NCI-H345 treated with DMSO at 0.1 percent for 48 hours (cell line): ENCODE results near the gene COMMD9.

Experiments used
- DNase-seq: peaks from one replicate; lab custom pipeline; 2025; ENCODE audit not compliant: unreplicated experiment; lab: John Stamatoyannopoulos, UW

The COMMD9 gene

DNA sequence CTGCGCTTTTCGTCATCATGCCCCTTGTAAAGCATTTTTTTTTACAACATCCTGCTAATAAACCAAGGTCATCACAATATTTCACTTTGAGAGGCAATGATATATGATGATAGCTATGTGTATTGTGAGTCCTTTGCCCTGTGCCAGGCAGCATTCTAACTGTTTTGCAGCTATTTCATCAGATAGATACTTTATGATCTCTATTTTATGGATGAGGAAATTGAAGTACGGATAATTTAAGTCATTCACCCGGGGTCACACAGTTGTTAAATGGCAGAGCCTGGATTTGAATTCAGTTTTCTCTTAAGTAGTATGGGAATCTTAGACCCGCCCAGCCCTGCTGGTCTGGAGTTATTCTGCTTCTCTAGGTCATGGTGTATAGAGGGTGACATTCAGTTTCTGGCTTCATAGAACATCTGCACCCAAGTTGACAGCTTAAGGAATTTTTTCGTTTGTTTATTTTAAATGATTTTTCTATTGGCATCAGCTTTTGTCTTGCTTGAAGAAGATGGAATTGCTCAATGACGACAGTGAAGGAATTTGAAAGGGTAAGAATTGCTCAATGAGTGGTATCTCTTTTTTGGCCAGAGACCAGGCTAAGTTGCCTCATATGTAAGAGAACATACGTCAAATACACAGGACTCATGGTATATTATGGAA lies 7.8 kb upstream of the COMMD9 start:
- no peak for DNase-seq

DNA sequence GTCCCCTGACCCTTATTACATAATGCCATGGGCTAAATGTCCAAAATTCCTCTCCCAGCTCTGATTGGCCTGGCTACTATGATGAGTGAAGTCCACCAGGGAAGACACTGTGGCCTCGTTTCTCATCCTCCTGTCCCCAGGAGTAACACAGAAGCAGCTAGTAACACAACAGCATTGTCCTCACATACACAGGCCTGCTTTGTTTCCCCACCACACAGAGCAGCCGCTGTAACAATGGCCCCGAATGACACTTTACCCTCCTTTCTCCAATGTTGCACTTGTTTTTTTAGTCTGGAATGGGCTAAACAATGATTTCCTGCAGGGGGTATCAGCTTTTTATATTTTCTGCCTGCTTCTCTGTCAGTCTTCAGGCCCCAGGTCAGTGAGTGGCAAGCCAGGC lies 6.7 kb upstream of the COMMD9 start, which contains the start of gene PRR5L:
TSS of gene PRR5L (plus strand) at position 363 of the 400 bp plus-strand sequence. CDS start 104,834 bp downstream, outside the sequence.
- DNase-seq: no peak

DNA sequence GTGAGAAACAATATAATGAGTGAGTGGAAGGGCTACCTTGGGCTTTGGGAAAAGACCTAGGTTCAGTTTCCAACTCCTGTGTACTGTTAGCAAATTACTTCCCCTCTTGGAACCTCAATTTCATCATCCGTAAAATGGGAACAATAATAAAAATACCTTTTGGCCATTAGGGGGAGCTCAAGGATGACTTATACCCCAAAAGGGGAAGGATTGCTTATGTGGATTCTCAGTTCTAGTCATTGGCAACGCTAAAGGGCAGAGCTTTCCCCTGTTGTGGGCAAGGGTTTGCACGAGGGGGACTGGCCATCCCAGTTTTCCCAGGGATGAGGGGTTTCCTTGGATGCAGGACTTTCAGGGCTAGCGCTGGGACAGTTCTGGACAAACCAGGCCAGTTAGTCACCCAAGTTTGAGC lies 3.1 kb upstream of the COMMD9 start:
- peak; percentile 12 for DNase-seq

DNA sequence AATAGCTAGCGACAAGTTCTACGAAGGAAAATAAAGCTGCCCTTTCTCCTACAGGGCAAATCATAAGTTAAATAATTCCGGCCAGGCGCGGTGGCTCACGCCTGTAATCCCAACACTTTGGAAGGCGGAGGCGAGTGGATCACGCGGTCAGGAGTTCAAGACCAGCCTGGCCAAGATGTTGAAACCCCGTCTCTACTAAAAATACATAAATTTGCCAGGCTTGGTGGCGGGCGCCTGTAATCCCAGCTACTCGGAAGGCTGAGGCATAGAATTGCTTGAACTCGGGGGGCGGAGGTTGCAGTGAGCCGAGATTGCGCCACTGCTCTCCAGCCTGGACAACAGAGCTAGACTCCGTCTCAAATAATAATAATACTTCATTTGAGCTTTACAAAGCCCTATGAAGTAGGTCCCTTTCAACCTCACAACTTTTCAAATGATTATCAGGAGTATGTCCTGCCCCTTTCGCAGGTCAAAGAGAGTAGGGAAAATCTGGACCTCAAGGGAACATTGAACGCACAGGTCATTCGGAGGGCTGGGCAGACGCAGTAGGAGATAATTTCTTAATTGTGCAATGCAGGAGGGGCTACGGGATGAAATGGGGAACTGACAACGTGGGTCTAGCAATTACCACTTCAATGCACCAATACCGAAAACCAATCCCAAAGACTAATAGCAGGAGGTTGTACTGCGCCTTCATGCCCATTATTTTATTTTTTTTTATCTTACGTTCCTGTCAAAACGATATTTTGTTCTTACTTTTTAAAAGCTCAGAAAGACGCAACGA lies 590 bp downstream of the COMMD9 start:
- no peak for DNase-seq

DNA sequence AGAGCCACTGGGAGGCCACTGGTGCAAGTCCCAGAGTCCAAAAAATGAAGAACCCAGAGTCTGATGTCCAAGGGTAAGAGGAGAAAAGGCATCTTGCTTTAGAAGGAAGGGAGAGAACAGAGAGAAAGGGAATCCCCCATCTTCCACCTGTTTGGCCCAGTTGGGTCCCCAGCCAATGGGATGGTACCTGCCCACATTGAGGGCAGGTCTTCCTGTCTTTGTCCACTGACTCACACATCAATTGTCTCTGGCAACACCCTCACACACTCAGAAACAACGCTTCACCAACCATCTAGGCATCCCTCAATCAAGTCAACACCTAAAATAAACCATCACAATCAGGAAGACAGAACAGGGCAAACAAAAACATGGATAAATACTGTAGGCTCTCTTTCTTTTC lies 6.3 kb downstream of the COMMD9 start:
- no peak for DNase-seq

DNA sequence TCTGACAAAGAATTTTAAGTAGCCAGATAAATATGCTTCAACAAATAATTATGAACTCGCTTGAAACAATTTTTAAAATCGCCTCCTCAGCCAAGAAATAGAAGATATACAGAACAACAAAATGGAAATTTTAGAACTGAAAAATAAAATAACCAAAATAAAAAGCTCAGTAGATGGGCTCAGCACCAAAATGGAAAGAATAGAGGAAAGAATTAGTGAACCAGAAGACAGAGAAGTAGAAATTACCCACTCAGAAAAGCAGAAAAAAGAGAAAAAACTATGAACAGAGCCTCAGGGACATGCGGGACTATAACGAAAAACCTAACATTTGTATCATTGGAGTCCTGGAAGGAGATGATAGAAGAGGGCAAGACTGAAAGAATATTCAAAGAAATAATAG lies 7.4 kb downstream of the COMMD9 start:
- DNase-seq: no peak

DNA sequence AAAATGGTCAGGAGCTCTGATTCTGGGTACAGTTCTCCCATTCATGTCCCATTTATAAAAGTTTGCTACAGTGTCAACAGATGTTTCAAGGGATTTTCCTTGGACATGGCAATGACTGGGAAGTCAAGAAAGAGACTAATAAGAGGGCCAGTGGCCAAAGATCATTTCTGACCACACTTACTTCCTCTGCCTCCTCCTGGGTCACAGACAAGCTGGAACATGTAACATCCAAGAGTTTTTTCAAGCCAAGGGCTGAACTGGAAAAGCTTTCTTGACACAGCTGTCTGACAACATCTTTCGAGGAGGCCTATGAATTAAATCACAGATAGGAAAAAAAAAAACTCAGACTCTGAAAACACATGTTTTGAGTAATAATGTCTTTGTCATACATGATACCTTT lies 8.7 kb downstream of the COMMD9 start:
- DNase-seq: no peak

DNA sequence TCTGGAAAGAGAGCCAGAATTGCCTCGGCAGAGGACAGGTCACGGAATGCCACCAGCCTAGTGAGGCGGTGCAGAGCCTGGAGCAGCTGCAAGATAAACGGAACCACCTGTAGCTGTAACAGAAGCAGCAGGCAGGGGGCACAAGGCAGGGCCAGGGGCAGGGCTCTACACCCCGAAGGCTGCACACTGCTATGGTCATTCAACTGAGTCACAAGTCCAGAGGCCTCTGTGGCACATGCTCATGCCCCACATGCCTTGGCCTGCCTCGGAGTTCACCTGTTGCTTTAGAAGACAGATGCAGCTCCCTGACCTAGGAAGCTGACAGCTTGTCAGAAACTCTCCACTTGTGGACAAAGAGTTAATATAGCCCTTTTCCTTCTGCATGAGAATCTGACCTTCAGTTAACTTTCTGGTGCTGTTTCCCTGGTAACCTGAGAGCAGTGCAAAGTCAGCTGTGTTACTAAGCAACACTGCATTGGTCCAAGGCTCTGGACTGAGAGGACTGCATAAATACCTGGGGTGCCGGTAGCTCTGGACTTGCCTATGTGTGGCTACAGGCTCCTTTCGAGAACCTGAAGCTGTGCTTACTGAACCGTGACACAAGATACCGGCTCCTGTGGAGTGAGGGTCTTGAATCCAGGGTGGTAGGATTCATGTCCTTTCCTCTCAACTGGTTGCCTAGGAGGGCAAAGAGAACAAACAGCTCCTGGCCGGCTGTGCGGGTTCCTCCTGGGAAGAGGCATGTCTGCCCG lies 10.5 kb downstream of the COMMD9 start:
- DNase-seq: no peak

DNA sequence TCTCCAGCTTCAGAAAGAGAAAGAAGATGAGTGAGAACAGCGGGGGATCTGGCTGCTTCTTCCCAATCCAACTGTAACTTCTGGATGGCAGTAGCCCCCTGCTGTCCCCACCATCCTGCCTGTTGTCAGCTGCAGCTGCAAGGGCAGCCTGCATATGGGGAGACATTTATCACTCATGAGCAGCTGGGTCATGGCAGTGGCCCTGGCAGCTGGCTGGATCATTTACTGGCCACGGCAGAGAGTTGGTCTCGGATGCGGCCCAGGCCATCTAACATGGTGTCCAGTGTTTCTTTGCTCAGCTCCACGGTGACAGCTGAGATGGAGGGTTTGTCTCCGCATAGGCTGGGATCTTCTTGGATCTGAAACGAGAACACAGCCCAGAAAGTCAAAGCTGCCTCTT lies 14.8 kb downstream of the COMMD9 start:
- DNase-seq: no peak

DNA sequence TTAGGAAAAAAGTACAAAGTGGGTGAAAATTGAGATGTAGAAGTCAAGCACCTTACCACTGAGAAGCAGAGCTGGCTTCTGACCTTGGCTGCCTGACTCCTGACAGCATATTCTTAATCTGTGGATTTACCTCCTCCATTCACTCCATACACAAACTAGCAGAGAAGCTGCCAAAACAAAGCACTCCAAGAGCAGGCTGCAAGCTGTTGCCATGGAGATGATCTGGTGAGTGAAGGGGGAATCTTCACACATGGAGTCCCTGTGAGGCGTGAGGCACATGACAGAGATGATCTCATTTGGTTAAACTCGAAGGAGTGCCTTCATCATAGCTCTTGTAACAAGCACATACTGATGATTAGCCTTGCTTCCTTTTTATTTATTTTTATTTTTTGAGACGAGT lies 16.1 kb downstream of the COMMD9 start:
- DNase-seq: peak; percentile 67

DNA sequence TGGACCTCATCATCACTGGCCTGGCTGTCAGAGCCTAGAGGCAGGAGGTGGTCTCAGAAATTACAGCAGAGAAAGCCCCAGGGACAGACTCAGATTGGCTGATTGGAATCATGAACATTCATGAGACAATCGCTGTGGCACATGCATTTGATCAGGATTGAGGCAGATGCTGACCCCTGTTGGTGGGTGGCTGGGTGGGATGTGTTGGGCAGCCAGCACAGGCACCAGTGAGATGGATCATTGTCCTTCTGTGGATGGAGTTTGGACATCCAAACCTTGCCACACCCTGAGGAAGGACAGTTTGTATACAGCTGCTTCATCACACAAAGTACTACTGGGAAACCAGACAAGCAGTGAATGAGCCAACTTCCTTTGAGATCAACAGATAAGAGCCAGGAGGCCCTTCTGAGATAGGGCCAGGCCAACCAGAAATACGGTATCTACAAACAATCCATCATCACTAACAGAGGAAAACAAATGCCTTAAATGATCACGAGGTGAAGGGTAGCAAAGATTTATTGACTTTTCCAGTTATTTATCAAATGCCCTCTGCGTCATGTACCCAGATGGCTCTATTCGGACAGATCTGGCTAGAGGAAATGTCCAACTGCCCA lies 17.3 kb downstream of the COMMD9 start:
- DNase-seq: no peak

DNA sequence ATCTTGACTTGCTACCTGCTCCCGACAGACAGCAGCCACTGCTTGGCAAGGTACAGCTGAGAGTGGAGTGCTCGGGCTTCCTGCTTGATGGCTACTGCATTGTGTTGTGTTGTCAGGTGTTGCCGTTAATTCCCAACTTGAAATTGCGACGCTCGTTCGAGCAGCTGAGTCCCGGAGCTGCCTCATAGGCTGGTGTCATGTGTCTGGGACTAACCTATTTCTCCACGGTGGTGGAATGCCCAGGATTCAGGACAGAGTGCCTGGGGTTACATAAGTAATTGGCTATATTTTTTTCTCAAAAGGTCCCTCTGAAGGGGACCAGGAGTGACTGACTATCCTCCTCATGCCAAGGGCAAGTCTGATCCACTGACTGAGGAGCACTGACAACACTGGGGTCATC lies 18.5 kb downstream of the COMMD9 start:
- DNase-seq: no peak

DNA sequence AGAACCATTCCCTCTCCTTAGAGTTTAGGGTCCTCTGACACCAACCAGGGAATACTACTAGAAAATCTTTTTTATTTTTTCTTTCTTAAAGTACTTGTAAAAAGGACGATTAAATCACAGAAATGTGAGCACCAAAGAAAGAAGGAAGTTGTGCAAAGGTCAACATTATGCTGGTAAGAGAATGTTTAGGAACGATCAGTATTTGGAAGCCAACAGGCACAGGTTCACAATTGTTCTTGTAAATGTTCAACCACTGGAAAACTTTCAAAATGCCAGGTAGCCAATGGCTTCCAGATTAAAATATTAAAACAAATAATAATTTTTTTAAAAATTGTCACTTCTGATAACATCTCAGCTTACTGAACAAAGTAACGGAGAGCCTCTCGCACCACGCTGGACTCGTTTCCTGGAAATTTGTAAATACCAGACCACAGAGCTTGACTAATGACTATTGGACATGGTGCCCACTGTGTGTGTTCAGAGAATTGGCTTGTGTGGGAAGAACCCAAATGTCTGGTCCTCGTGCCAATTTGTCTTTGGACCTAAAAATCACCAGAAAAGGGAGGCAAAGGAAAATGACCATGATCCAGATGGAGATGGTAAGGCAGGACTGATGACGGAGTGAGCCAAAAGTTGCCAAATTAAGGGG lies 20.8 kb downstream of the COMMD9 start:
- DNase-seq: no peak

DNA sequence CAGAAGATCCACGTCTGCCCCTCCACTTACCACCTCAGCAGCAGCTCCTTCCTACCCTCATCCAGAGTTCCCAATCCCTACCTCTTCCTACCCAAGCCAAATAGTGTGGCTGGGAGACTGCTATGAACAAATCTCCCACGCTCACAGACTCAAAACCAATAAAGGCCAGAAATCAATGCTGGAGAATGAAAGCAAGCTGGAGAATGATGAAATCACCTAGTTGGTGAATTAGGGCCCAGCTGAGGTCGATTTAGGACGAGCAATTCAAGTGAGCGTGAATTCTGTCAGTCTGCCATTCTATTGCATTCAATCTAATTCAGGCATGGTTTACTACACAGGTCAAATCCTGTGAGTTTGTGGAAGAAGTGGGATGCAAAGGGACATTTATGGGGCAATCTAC lies 22.5 kb downstream of the COMMD9 start:
- DNase-seq: no peak

DNA sequence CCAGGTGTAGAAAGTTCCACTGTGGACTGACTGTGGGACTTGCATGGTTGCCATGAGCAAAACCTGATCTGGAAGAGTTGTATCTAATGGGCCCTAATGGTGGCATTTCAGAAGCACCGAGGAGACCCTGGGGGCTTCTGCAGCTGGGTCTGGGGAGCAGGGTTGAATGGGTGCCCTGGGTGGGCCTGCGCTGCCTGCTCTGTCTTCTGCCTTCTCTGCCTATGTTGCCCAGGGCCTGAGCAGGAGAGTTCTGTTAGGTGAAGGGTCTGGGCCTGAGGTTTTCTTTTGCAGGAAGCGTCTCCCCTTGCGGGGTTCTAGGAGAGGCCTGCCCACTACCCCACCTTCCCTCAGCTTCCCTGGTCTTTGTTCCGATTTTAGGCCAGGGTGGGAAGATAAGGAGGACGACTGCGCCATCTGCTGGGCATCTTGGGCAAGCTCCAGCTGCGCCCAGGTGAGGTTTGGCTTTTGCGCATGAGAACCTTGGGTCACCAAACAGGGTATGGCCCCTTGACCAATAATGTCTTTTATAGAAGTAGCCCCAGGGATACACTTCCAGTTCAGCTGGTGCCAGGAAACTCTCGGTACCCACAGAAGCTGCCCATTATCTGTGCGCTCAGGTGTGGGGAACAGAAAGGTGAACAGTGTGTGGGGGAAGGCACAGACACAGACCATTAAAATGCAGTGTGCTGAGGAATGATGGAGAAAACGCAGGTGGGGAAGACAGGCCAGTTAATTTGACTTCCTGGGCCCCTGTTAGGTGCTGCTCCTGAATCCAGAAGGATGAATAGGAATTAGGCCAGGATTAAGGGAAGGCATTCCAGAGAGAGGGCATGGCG lies 23.2 kb downstream of the COMMD9 start:
- peak; percentile 42 for DNase-seq

DNA sequence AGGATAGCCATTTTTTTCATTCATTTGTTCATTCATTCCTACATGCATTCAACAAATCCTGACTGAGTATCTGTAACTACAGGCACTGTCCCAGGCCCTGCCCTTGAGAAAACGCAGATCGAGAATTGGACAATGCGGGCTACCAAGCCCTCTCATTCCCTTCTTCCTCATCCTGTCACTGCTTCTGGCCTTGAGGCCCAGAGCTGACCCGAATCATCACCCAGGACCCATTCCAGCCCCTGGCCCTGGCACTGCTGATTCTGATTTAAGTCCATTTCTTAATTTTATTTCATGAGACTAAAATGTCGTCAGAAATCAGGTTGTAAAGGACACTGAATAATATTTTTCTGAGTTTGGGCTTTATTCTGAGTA lies 24.3 kb downstream of the COMMD9 start:
- no peak for DNase-seq

DNA sequence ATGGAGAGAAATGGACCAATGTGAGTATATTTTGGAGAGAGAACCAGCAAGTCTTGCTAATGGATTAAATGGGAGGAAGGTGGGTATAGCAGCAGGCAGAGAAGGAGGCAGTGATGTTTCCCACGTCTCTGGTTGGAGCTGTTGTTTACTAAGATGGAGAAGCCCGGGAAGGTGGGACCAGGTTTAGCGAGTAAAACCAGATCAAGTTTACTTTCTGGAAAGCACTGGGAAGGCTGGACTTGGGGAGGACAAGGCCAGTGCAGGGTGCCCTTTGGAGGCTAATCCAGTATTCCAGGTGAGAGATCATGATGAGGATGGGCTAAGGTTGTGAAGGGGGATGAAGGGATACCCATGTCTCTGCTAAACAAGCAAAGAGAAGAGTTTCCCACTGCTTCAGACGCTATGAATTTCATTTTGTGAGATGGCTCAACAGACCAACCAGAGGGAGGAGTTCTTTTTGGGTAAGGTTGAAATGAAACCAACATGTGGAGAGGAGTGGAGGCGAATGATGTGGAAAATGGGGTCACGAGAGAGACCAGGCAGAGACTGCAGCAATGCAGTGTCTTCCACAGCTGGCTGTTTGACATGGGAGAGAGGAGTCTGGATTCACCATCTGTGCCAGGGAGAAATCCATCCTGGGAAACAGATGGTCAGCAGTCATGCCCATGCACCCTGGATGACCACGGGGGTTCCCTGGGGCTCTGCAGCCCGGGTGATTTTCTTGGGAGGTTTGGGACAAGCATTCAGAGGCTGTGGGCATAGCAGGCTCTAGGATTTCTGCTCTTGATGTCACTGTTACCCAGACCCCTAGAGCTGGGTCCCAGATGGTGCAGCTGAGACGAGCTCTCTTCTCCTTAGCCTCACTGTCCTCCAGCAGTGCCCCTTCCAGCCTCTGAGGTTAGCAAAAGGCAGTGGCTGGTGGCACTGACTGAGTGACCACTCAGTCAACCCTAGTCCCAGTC lies 24.9 kb downstream of the COMMD9 start:
- no peak for DNase-seq

DNA sequence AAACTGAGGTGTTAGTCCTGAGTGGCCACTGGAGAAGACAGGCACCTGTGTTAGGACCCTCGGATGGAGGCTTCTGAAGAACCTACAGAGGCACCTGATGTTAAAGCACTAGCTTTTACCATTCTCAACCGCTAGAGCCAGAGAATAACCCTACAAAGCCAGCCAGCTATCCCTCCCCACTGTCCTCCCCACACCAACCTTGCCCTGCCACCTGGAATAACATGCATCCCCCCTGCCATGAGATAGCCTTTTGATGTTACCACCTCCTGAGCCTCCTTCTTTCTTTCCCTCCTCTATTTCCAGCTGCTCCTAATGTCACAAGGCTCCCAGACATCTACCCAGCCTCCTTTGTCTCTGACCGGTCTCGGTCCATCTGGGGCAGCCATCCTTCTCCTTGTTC lies 28.1 kb downstream of the COMMD9 start:
- DNase-seq: no peak

DNA sequence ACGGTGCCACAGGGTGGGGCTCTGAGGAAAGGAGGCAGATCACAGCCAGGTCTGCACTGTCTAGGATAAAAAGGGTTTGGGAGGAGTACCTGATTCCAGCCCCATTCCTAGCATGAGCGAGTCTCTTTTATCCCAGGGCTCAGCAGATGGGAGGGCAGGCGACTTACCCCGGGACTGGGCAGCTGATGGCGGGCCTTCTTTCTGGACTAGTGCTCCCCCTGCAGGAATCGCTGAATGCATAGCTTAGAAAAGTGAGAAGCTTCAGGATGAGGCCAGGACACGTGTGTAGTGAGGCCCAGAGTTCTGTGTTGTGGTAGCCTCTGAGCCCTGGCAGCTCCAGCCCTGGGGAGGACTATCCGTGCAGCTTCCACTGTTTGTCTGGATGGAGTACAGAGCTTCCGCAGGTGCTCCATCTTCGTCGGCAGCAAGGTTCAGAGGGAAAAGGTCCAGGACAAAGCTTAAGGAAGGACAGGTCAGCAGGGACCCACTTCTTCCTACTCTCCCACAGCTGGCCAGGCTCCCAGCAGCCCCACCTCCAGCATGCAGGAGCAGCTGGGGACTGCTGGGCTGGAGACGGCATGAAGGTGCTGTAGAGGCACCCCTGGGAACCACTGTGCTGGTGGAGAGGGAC lies 30.4 kb downstream of the COMMD9 start:
- DNase-seq: peak; percentile 46
